Stimulated activated CD8-positive, alpha-beta memory T cell treated with anti-CD3 and anti-CD28 coated beads, Interleukin-15, amount 100 ng/mL, for 4 hours (primary cell): Measurements from ENCODE around the gene TNF.
A peak's percentile ranks its signal among the peaks of the same experiment; 100 is the strongest.

Experiments
- DNase-seq, 2 donors: peaks; one replicate each; pipeline ENCODE4 v3.0.0-alpha.2; 2020; ENCODE audit warnings: low read depth in 2 of 2

Gene TNF

GRCh38 chr6:31573239-31574105 is 1.9 kb upstream of the TNF start:
- no peak for DNase-seq

- no peak for DNase-seq
Measured at GRCh38 chr6:31574106-31575061, 981 bp upstream of the TNF start.

GRCh38 chr6:31575952-31576685 is 754 bp downstream of the TNF start:
- no peak for DNase-seq

- no peak for DNase-seq
Measured at GRCh38 chr6:31576897-31577578, 1.7 kb downstream of the TNF start.

- no peak for DNase-seq
Measured at GRCh38 chr6:31577579-31577966, 2.2 kb downstream of the TNF start.

- DNase-seq, result no peak
Measured at GRCh38 chr6:31578184-31579118, 3.1 kb downstream of the TNF start.

GRCh38 chr6:31579119-31579505 is 3.7 kb downstream of the TNF start:
- DNase-seq, result no peak

- no peak for DNase-seq
Measured at GRCh38 chr6:31579546-31580437, 4.4 kb downstream of the TNF start.

GRCh38 chr6:31580438-31580740 is 5.0 kb downstream of the TNF start:
- no peak for DNase-seq

- DNase-seq, result peak; percentile 69 to 79
Measured at GRCh38 chr6:31580807-31581433, 5.6 kb downstream of the TNF start.

GRCh38 chr6:31581434-31582229 is 6.3 kb downstream of the TNF start:
- no peak for DNase-seq

- no peak for DNase-seq
Measured at GRCh38 chr6:31582230-31582643, 6.9 kb downstream of the TNF start, which contains the start of gene LTB. TSS of gene LTB (minus strand) at chr6:31582424. CDS start at chr6:31582417, 7 bp downstream.

GRCh38 chr6:31585491-31585890 is 10.1 kb downstream of the TNF start:
- no peak for DNase-seq

- no peak for DNase-seq
Measured at GRCh38 chr6:31586008-31586407, 10.6 kb downstream of the TNF start, which contains the start of gene LST1. TSS of gene LST1 (plus strand) at chr6:31586277. CDS start at chr6:31587300, 1,023 bp downstream.

- DNase-seq, result no peak
Measured at GRCh38 chr6:31586599-31587281, 11.4 kb downstream of the TNF start.

- no peak for DNase-seq
Measured at GRCh38 chr6:31587791-31588777, 12.7 kb downstream of the TNF start.
